Measurements from ENCODE around the gene H2BK1.

DNA sequence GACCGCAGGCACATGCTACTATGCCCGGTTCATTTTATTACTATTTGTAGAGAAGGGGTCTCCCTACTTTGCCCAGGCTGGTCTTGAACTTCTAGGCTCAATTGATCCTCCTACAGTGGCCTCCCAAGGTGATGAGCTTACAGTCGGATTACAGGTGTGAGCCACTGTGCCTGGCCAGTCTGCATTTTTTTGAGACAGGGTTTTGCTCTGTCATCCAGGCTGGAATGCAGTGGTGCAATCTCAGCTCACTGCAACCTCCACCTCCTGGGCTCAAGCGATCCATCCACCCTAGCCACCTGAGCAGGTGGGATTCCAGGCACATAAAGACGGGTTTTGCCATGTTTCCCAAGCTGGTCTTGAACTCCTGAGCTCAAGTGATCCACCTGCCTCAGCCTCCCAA is 2.3 kb upstream of the H2BK1 start:
- TF ChIP-seq, protein P1, sequence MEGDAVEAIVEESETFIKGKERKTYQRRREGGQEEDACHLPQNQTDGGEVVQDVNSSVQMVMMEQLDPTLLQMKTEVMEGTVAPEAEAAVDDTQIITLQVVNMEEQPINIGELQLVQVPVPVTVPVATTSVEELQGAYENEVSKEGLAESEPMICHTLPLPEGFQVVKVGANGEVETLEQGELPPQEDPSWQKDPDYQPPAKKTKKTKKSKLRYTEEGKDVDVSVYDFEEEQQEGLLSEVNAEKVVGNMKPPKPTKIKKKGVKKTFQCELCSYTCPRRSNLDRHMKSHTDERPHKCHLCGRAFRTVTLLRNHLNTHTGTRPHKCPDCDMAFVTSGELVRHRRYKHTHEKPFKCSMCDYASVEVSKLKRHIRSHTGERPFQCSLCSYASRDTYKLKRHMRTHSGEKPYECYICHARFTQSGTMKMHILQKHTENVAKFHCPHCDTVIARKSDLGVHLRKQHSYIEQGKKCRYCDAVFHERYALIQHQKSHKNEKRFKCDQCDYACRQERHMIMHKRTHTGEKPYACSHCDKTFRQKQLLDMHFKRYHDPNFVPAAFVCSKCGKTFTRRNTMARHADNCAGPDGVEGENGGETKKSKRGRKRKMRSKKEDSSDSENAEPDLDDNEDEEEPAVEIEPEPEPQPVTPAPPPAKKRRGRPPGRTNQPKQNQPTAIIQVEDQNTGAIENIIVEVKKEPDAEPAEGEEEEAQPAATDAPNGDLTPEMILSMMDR (IDR thresholded peaks at IDR 0.05; ENCODE audit: low read depth, low read length), result no peak
- TF ChIP-seq POLR2A (IDR thresholded peaks at IDR 0.05; ENCODE audit: extremely low read depth, insufficient read length), result no peak
